GF-D8 (cell line): ENCODE data around the gene MAML3.
A peak's percentile ranks its signal among the peaks of the same experiment; 100 is the strongest.

ENCODE experiments used
- DNase-seq: peaks from one replicate; lab custom pipeline; 2025; lab: John Stamatoyannopoulos, UW

MAML3 gene

GRCh38 chr4:139900964-139901376 lies 253.0 kb downstream of the MAML3 start:
- DNase-seq, result no peak

GRCh38 chr4:139899346-139899745 lies 254.6 kb downstream of the MAML3 start:
- no peak for DNase-seq

- no peak for DNase-seq
Observed at GRCh38 chr4:139898293-139898692, 255.7 kb downstream of the MAML3 start.

GRCh38 chr4:139896091-139896604 lies 257.8 kb downstream of the MAML3 start:
- DNase-seq, result no peak

- DNase-seq, result no peak
Observed at GRCh38 chr4:139893801-139894200, 260.2 kb downstream of the MAML3 start.

GRCh38 chr4:139892973-139893736 lies 260.8 kb downstream of the MAML3 start:
- no peak for DNase-seq

- no peak for DNase-seq
Observed at GRCh38 chr4:139890816-139891215, 263.2 kb downstream of the MAML3 start.

- DNase-seq, result no peak
Observed at GRCh38 chr4:139889901-139890300, 264.1 kb downstream of the MAML3 start.

- DNase-seq, result no peak
Observed at GRCh38 chr4:139889264-139889663, 264.7 kb downstream of the MAML3 start.

GRCh38 chr4:139887962-139888735 lies 265.8 kb downstream of the MAML3 start:
- no peak for DNase-seq

- no peak for DNase-seq
Observed at GRCh38 chr4:139887376-139887802, 266.6 kb downstream of the MAML3 start.

- no peak for DNase-seq
Observed at GRCh38 chr4:139886798-139887197, 267.2 kb downstream of the MAML3 start.

- DNase-seq, result no peak
Observed at GRCh38 chr4:139884438-139884837, 269.5 kb downstream of the MAML3 start.

GRCh38 chr4:139880841-139881240 lies 273.1 kb downstream of the MAML3 start:
- DNase-seq, result no peak

GRCh38 chr4:139878050-139878449 lies 275.9 kb downstream of the MAML3 start:
- no peak for DNase-seq

- DNase-seq, result no peak
Observed at GRCh38 chr4:139876337-139876941, 277.5 kb downstream of the MAML3 start.

- DNase-seq, result no peak
Observed at GRCh38 chr4:139875411-139875825, 278.6 kb downstream of the MAML3 start.

- no peak for DNase-seq
Observed at GRCh38 chr4:139873111-139873860, 280.7 kb downstream of the MAML3 start.

- DNase-seq, result peak; percentile 82
Observed at GRCh38 chr4:139872274-139872673, 281.7 kb downstream of the MAML3 start.

GRCh38 chr4:139869810-139870209 lies 284.2 kb downstream of the MAML3 start:
- no peak for DNase-seq

GRCh38 chr4:139866276-139866962 lies 287.6 kb downstream of the MAML3 start:
- no peak for DNase-seq
